ENCODE results near the gene TANC1. TPM values are rescaled to one million over a fixed set of nuclear protein-coding genes. Genes with fewer than 3 reads are reported as not detected.
A peak's percentile ranks its signal among the peaks of the same experiment; 100 is the strongest.

The TANC1 gene
- total and polyA plus RNA-seq, 4 experiments from 2014 or later: 0.35 to 0.79 (median 0.50) TPM; not detected in 1

- ChIA-PET CTCF (ENCODE audit: partially characterized antibody) (interaction anchor here (1.0 kb wide), 1 partner anchor 30 kb away, joined by 3 read pairs; no protein-coding TSS in a partner anchor), POLR2A (ENCODE audit: partially characterized antibody) (no interaction called here)
- Histone ChIP-seq H3K9me3 (ENCODE audit: control insufficient read depth in 1 of 2, low read length in 2 of 2) (no peaks in the 10 kb centered on the region), H3K27ac (ENCODE audit: low read depth, low read length) (no peak overlapping the region), H3K27me3 (ENCODE audit: insufficient read depth, low read length) (no peaks in the 10 kb centered on the region), H3K36me3 (ENCODE audit: insufficient read depth, low read length) (no peaks in the 10 kb centered on the region), H3K4me1 (ENCODE audit: insufficient read depth, low read length) (no peaks in the 10 kb centered on the region), H3K4me3 (ENCODE audit: low read length in 2 of 2) (no peak overlapping the region)
- Mint-ChIP-seq H3K4me1 (no peaks in the 10 kb centered on the region), H3K36me3 (peaks cover 0 to 4% of the 10 kb centered on the region in 2 donors), H3K27ac (no peak overlapping the region), H3K4me3 (no peak overlapping the region), H3K9me3 (peaks cover 0 to 14% (median 6%) of the 10 kb centered on the region in 8 donors), H3K27me3 (peaks cover 3 to 4% of the 10 kb centered on the region in 2 donors)
- no peak for DNase-seq
- intact Hi-C loops (cut with micrococcal nuclease): no loop called here
Measured at GRCh38 chr2:158928965-158929364, 39.5 kb upstream of the TANC1 start.

DNA sequence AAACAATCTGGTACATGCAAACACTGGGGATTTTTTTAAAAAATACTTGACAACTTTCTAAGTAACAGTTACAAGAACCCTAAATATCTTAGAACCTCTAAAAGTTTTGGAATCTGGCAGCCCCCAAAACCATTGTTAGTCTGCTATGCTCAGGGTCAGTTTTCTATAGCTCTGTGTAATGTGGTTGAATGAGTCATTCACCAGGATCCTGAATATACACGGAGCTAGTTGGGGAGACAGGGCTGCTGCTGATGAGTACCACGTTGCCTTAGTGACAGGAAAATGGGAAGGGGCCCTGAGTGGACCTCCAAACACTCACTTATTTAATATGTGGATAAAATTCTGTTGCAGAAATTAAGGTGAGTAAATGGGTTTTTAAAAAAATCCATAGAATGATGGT is 36.9 kb upstream of the TANC1 start:
- intact Hi-C loops (cut with micrococcal nuclease): no loop called here
- Histone ChIP-seq H3K4me1 (ENCODE audit: insufficient read depth, low read length) (no peaks in the 10 kb centered on the region), H3K9me3 (ENCODE audit: control insufficient read depth in 1 of 2, low read length in 2 of 2) (no peaks in the 10 kb centered on the region), H3K27ac (ENCODE audit: low read depth, low read length) (no peak overlapping the region), H3K36me3 (ENCODE audit: insufficient read depth, low read length) (no peaks in the 10 kb centered on the region), H3K4me3 (ENCODE audit: low read length in 2 of 2) (no peak overlapping the region), H3K27me3 (ENCODE audit: insufficient read depth, low read length) (no peaks in the 10 kb centered on the region)
- Mint-ChIP-seq H3K27me3 (peaks cover 0 to 2% of the 10 kb centered on the region in 2 donors), H3K4me1 (no peaks in the 10 kb centered on the region), H3K4me3 (no peak overlapping the region), H3K36me3 (peaks cover 0 to 4% of the 10 kb centered on the region in 2 donors), H3K9me3 (peaks cover 0 to 14% (median 6%) of the 10 kb centered on the region in 8 donors), H3K27ac (no peak overlapping the region)
- no peak for DNase-seq
- CTCF ChIA-PET (ENCODE audit: partially characterized antibody): no interaction called here
- POLR2A ChIA-PET (ENCODE audit: partially characterized antibody): no interaction called here

DNA sequence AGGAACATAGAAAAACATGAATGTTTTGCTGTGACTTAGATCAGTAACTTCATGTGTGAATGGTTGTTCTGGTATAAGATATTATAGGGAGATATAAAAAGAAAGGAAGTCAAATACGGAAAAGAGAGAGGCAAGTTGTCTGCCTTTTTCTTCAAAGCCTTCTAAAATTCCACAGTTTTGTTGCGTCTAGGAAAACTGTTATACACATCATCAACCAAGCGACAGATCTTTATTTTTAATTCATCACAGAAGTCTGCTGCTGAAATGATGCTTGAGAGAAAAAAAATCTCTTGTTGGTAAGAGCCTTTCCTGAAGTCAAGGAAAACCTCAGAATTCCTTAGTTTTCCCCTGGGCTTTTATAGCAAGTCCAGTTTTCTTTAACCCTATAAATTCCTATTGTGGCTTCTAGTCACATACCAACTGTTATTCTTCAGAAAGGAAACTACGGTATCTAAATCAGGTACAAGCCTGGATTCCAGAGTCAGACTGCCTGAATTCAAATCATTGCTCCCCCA is 36.3 kb upstream of the TANC1 start:
- no peaks in the 10 kb centered on the region for H3K4me1 Mint-ChIP-seq
- CTCF ChIA-PET (ENCODE audit: partially characterized antibody): no interaction called here
- H3K4me3 Mint-ChIP-seq: no peak overlapping the region
- H3K9me3 ChIP-seq (ENCODE audit: control insufficient read depth in 1 of 2, low read length in 2 of 2): no peaks in the 10 kb centered on the region
- H3K4me1 ChIP-seq (ENCODE audit: insufficient read depth, low read length): no peaks in the 10 kb centered on the region
- H3K27ac Mint-ChIP-seq: no peak overlapping the region
- H3K9me3 Mint-ChIP-seq: peaks cover 0 to 14% (median 6%) of the 10 kb centered on the region in 8 donors
- H3K4me3 ChIP-seq (ENCODE audit: low read length in 2 of 2): no peak overlapping the region
- DNase-seq: no peak
- H3K36me3 Mint-ChIP-seq: peaks cover 0 to 4% of the 10 kb centered on the region in 2 donors
- POLR2A ChIA-PET (ENCODE audit: partially characterized antibody): no interaction called here
- no peaks in the 10 kb centered on the region for H3K36me3 ChIP-seq (ENCODE audit: insufficient read depth, low read length)
- no peaks in the 10 kb centered on the region for H3K27me3 ChIP-seq (ENCODE audit: insufficient read depth, low read length)
- H3K27ac ChIP-seq (ENCODE audit: low read depth, low read length): no peak overlapping the region
- peaks cover 2 to 5% of the 10 kb centered on the region in 2 donors for H3K27me3 Mint-ChIP-seq
- intact Hi-C loops (cut with micrococcal nuclease): no loop called here

DNA sequence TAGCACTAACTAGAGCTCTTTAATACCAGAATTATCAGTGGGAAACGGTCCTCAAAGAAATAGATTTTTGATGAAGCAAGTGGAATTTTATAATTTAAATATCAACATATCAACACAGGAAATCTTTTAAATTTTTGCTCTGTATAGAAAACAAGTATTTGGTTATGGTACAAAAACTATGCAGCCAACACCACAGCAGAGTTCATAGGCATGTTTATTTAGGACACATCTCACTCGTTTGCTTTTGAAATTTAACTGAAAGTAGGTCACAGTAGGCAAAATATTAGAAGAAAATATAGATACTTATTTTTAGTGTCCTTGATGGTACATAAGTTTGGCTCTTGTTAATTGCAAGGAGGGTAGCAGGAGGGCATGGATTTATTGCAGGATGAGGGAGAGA is 34.3 kb upstream of the TANC1 start:
- H3K4me3 ChIP-seq (ENCODE audit: low read length in 2 of 2): no peak overlapping the region
- no peaks in the 10 kb centered on the region for H3K9me3 ChIP-seq (ENCODE audit: control insufficient read depth in 1 of 2, low read length in 2 of 2)
- CTCF ChIA-PET (ENCODE audit: partially characterized antibody): interaction anchor here (1.2 kb wide), 1 partner anchor 10 kb away, joined by 3 read pairs; no protein-coding TSS in a partner anchor
- no peak for DNase-seq
- POLR2A ChIA-PET (ENCODE audit: partially characterized antibody): no interaction called here
- H3K27me3 ChIP-seq (ENCODE audit: insufficient read depth, low read length): no peaks in the 10 kb centered on the region
- Mint-ChIP-seq H3K9me3 (peaks cover 0 to 8% (median 6%) of the 10 kb centered on the region in 8 donors), H3K27ac (no peak overlapping the region), H3K27me3 (peaks cover 2 to 5% of the 10 kb centered on the region in 2 donors), H3K4me1 (no peaks in the 10 kb centered on the region), H3K4me3 (no peak overlapping the region), H3K36me3 (peaks cover 0 to 4% of the 10 kb centered on the region in 2 donors)
- no peak overlapping the region for H3K27ac ChIP-seq (ENCODE audit: low read depth, low read length)
- no peaks in the 10 kb centered on the region for H3K36me3 ChIP-seq (ENCODE audit: insufficient read depth, low read length)
- no peaks in the 10 kb centered on the region for H3K4me1 ChIP-seq (ENCODE audit: insufficient read depth, low read length)
- intact Hi-C loops (cut with micrococcal nuclease): no loop called here

GRCh38 chr2:158935617-158936016 is 32.8 kb upstream of the TANC1 start:
- Mint-ChIP-seq H3K4me3 (no peak overlapping the region), H3K27ac (peak overlapping the region in 1 of 7 donors; percentile 36), H3K36me3 (no peaks in the 10 kb centered on the region), H3K4me1 (no peaks in the 10 kb centered on the region), H3K27me3 (peaks cover 0 to 5% of the 10 kb centered on the region in 2 donors), H3K9me3 (peaks cover 0 to 3% (median 0%) of the 10 kb centered on the region in 8 donors)
- Histone ChIP-seq H3K27me3 (ENCODE audit: insufficient read depth, low read length) (no peaks in the 10 kb centered on the region), H3K36me3 (ENCODE audit: insufficient read depth, low read length) (no peaks in the 10 kb centered on the region), H3K4me3 (ENCODE audit: low read length in 2 of 2) (no peak overlapping the region), H3K4me1 (ENCODE audit: insufficient read depth, low read length) (no peaks in the 10 kb centered on the region), H3K9me3 (ENCODE audit: control insufficient read depth in 1 of 2, low read length in 2 of 2) (no peaks in the 10 kb centered on the region), H3K27ac (ENCODE audit: low read depth, low read length) (no peak overlapping the region)
- DNase-seq: no peak
- ChIA-PET CTCF (ENCODE audit: partially characterized antibody) (no interaction called here), POLR2A (ENCODE audit: partially characterized antibody) (no interaction called here)
- intact Hi-C loops (cut with micrococcal nuclease): no loop called here

- H3K4me1 ChIP-seq (ENCODE audit: insufficient read depth, low read length): no peaks in the 10 kb centered on the region
- H3K9me3 ChIP-seq (ENCODE audit: control insufficient read depth in 1 of 2, low read length in 2 of 2): no peaks in the 10 kb centered on the region
- Mint-ChIP-seq H3K4me3 (no peak overlapping the region), H3K9me3 (no peaks in the 10 kb centered on the region), H3K4me1 (no peaks in the 10 kb centered on the region), H3K27ac (no peak overlapping the region), H3K27me3 (peaks cover 0 to 5% of the 10 kb centered on the region in 2 donors), H3K36me3 (no peaks in the 10 kb centered on the region)
- no peaks in the 10 kb centered on the region for H3K27me3 ChIP-seq (ENCODE audit: insufficient read depth, low read length)
- POLR2A ChIA-PET (ENCODE audit: partially characterized antibody): no interaction called here
- CTCF ChIA-PET (ENCODE audit: partially characterized antibody): no interaction called here
- DNase-seq: no peak
- no peak overlapping the region for H3K4me3 ChIP-seq (ENCODE audit: low read length in 2 of 2)
- no peak overlapping the region for H3K27ac ChIP-seq (ENCODE audit: low read depth, low read length)
- H3K36me3 ChIP-seq (ENCODE audit: insufficient read depth, low read length): no peaks in the 10 kb centered on the region
- intact Hi-C loops (cut with micrococcal nuclease): no loop called here
Measured at GRCh38 chr2:158936978-158937377, 31.5 kb upstream of the TANC1 start.

DNA sequence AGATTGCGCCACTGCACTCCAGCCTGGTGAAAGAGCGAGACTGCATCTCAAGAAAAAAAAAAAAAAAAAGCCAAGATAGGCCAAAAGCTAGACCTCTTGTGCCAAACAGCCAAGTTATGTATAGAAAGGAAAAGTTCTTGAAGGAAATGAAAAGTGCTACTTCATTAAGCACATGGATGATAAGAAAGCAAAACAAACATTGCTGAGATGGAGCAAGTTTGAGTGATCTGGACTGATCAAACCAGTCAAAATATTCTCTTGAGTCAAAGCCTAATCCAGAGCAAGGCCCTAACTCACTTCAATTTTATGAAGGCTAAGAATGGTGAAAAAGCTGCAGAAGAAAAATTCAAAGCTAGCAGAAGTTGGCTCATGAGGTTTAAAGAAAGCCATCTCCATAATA is 28.1 kb upstream of the TANC1 start:
- H3K9me3 ChIP-seq (ENCODE audit: control insufficient read depth in 1 of 2, low read length in 2 of 2): no peaks in the 10 kb centered on the region
- Mint-ChIP-seq H3K36me3 (no peaks in the 10 kb centered on the region), H3K27ac (no peak overlapping the region), H3K4me3 (no peak overlapping the region), H3K4me1 (no peaks in the 10 kb centered on the region), H3K9me3 (no peaks in the 10 kb centered on the region), H3K27me3 (peaks cover 0 to 5% of the 10 kb centered on the region in 2 donors)
- no peaks in the 10 kb centered on the region for H3K36me3 ChIP-seq (ENCODE audit: insufficient read depth, low read length)
- H3K27ac ChIP-seq (ENCODE audit: low read depth, low read length): no peak overlapping the region
- H3K27me3 ChIP-seq (ENCODE audit: insufficient read depth, low read length): no peaks in the 10 kb centered on the region
- ChIA-PET CTCF (ENCODE audit: partially characterized antibody) (no interaction called here), POLR2A (ENCODE audit: partially characterized antibody) (no interaction called here)
- H3K4me3 ChIP-seq (ENCODE audit: low read length in 2 of 2): no peak overlapping the region
- intact Hi-C loops (cut with micrococcal nuclease): no loop called here
- H3K4me1 ChIP-seq (ENCODE audit: insufficient read depth, low read length): no peaks in the 10 kb centered on the region
- no peak for DNase-seq

DNA sequence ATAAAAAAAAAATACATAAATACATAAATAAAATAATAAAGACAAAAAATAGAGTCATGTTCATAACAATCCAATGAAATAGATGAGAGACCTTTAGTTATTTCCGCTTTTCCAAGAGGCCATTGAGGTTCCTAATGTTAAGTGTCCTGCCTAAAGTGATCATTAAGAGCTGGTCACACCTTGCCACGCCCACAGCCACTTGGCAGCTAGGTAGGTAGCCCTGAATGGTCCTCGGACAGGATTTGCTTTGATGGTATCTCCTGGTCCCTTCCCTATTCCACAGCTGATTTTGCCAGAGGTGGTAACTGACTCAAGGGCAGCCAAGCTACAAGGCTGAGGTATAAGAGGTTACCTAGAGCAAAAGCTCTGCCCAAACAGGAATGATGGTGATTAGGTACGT is 24.5 kb upstream of the TANC1 start:
- ChIA-PET POLR2A (ENCODE audit: partially characterized antibody) (no interaction called here), CTCF (ENCODE audit: partially characterized antibody) (no interaction called here)
- Mint-ChIP-seq H3K9me3 (no peaks in the 10 kb centered on the region), H3K4me1 (no peaks in the 10 kb centered on the region), H3K36me3 (no peaks in the 10 kb centered on the region), H3K27ac (no peak overlapping the region), H3K27me3 (no peaks in the 10 kb centered on the region), H3K4me3 (no peak overlapping the region)
- no peaks in the 10 kb centered on the region for H3K4me1 ChIP-seq (ENCODE audit: insufficient read depth, low read length)
- no peak overlapping the region for H3K4me3 ChIP-seq (ENCODE audit: low read length in 2 of 2)
- H3K9me3 ChIP-seq (ENCODE audit: control insufficient read depth in 1 of 2, low read length in 2 of 2): no peaks in the 10 kb centered on the region
- no peaks in the 10 kb centered on the region for H3K27me3 ChIP-seq (ENCODE audit: insufficient read depth, low read length)
- no peak overlapping the region for H3K27ac ChIP-seq (ENCODE audit: low read depth, low read length)
- H3K36me3 ChIP-seq (ENCODE audit: insufficient read depth, low read length): no peaks in the 10 kb centered on the region
- intact Hi-C loops (cut with micrococcal nuclease): no loop called here
- no peak for DNase-seq

Data from CD4-positive, alpha-beta memory T cell (primary cell).